RCC 7860 (cell line): ENCODE measurements around the gene STK33.

Experiments used
- DNase-seq: peaks from one replicate; pipeline ENCODE4 v3.0.0-alpha.2; 2015; ENCODE audit warnings: low spot score
- FAIRE-seq: peaks from 2 replicates; lab custom pipeline; 2012; peaks lifted over from hg19 to GRCh38; lab: Jason Lieb, UNC

STK33 gene

GRCh38 chr11:8604078-8604723 is 10.2 kb upstream of the STK33 start:
- FAIRE-seq = peak; percentile 86
- peak; percentile 95 for DNase-seq

- no peak for FAIRE-seq
- DNase-seq = no peak
Measured at GRCh38 chr11:8603696-8604077, 9.7 kb upstream of the STK33 start.

GRCh38 chr11:8601376-8602133 is 7.5 kb upstream of the STK33 start:
- DNase-seq (no peak), FAIRE-seq (no peak)

- FAIRE-seq = no peak
- DNase-seq = no peak
Measured at GRCh38 chr11:8598506-8598905, 4.5 kb upstream of the STK33 start.

GRCh38 chr11:8597182-8597581 is 3.2 kb upstream of the STK33 start:
- DNase-seq (peak; percentile 67), FAIRE-seq (no peak)

- no peak for FAIRE-seq
- no peak for DNase-seq
Measured at GRCh38 chr11:8596504-8597046, 2.5 kb upstream of the STK33 start.

GRCh38 chr11:8593455-8593854 is 573 bp downstream of the STK33 start:
- FAIRE-seq (no peak), DNase-seq (no peak)

GRCh38 chr11:8587915-8588314 is 6.1 kb downstream of the STK33 start:
- no peak for DNase-seq
- no peak for FAIRE-seq

- FAIRE-seq = no peak
- no peak for DNase-seq
Measured at GRCh38 chr11:8586805-8587204, 7.2 kb downstream of the STK33 start.

GRCh38 chr11:8586184-8586583 is 7.8 kb downstream of the STK33 start:
- no peak for FAIRE-seq
- DNase-seq = no peak

GRCh38 chr11:8584511-8584910 is 9.5 kb downstream of the STK33 start:
- FAIRE-seq = no peak
- no peak for DNase-seq

GRCh38 chr11:8584082-8584481 is 9.9 kb downstream of the STK33 start:
- no peak for FAIRE-seq

GRCh38 chr11:8581300-8581699 is 12.7 kb downstream of the STK33 start:
- FAIRE-seq (no peak), DNase-seq (no peak)

More at GRCh38 chr11:8584082-8584481, 9.9 kb downstream of the STK33 start:
- no peak for DNase-seq

GRCh38 chr11:8577791-8578581 is 16.0 kb downstream of the STK33 start:
- DNase-seq = no peak
- FAIRE-seq = no peak

GRCh38 chr11:8574798-8575197 is 19.2 kb downstream of the STK33 start:
- no peak for DNase-seq
- no peak for FAIRE-seq

GRCh38 chr11:8573777-8574176 is 20.3 kb downstream of the STK33 start:
- FAIRE-seq = no peak
- DNase-seq = no peak

GRCh38 chr11:8567602-8568198 is 26.3 kb downstream of the STK33 start:
- FAIRE-seq = no peak
- peak; percentile 14 for DNase-seq

- peak; percentile 40 for DNase-seq
- peak; percentile 66 for FAIRE-seq
Measured at GRCh38 chr11:8566613-8567210, 27.3 kb downstream of the STK33 start.

GRCh38 chr11:8564526-8564925 is 29.5 kb downstream of the STK33 start:
- FAIRE-seq = no peak

GRCh38 chr11:8561461-8561860 is 32.6 kb downstream of the STK33 start:
- DNase-seq (no peak), FAIRE-seq (no peak)

More at GRCh38 chr11:8564526-8564925, 29.5 kb downstream of the STK33 start:
- no peak for DNase-seq

- DNase-seq (no peak), FAIRE-seq (no peak)
Measured at GRCh38 chr11:8558436-8558835, 35.6 kb downstream of the STK33 start.
